ENCODE results near the gene NIPA2. TPM values are rescaled to one million over a fixed set of nuclear protein-coding genes. Genes with fewer than 3 reads are reported as not detected.

Gene NIPA2
- total and polyA plus RNA-seq, 2 of the 8 experiments (the other 6 are each of a cell fraction or from before 2014, with no cell fraction given): 38.5 to 81.7 TPM

- H2AFZ ChIP-seq (ENCODE audit: low read length): no peak overlapping the region
- no peak for DNase-seq (ENCODE audit: low read depth in 1 of 2, low spot score in 2 of 2)
These were observed 705 bp downstream of the NIPA2 start for GRCh38 chr15:22839046-22839695.

More at GRCh38 chr15:22839046-22839695, 705 bp downstream of the NIPA2 start:
- Histone ChIP-seq H3K56ac (replicated peaks; ENCODE audit: insufficient read length, low read depth, low read length) (peak overlapping the region; percentile 86), H2BK120ac (replicated peaks; ENCODE audit: low read depth, low read length) (peak overlapping the region; percentile 72), H3K4me1 (replicated peaks in 1 of 4; ENCODE audit: control insufficient read depth in 3 of 4, insufficient read depth in 4 of 4, low read length in 3 of 4) (peaks cover 0 to 4% (median 2%) of the 10 kb centered on the region in 4 experiments; a peak in 3 of 7 replicates), H4K5ac (ENCODE audit: insufficient read length, low read depth, low read length) (no peak overlapping the region), H2BK12ac (ENCODE audit: low read depth, low read length) (no peak overlapping the region), H3K79me1 (ENCODE audit: low read depth, low read length) (no peaks in the 10 kb centered on the region; the same call in 1 of the 2 replicates), H4K91ac (replicated peaks; ENCODE audit: insufficient read length, low read length) (no peak overlapping the region), H3K18ac (ENCODE audit: extremely low read depth, low read length) (no peak overlapping the region), H2BK15ac (ENCODE audit: low read length) (no peak overlapping the region), H3K9ac (replicated peaks in 1 of 4; ENCODE audit: extremely low read depth in 1 of 4, low read depth in 3 of 4, low read length in 3 of 4) (peak overlapping the region; percentile 85 to 98 (median 94)), H3K23ac (ENCODE audit: insufficient read length) (no peak overlapping the region), H3K4ac (replicated peaks; ENCODE audit: insufficient read length, low read depth, low read length) (no peak overlapping the region), H3K9me3 (ENCODE audit: insufficient read depth in 2 of 2, low read depth in 1 of 2, low read length in 1 of 2) (no peaks in the 10 kb centered on the region), H3K4me3 (ENCODE audit: extremely low read depth in 1 of 4, insufficient read depth in 2 of 4, low read depth in 3 of 4, low read length in 4 of 4) (peak overlapping the region; percentile 68 to 99 (median 96)), H3K27ac (ENCODE audit: low read depth, low read length) (peak overlapping the region; percentile 90), H3K23me2 (ENCODE audit: low read depth, low read length) (0 out of 2 replicates have a peak, but pooled peaks cover 5% of the 10 kb centered on the region), H2BK5ac (ENCODE audit: low read depth, low read length) (peak overlapping the region; percentile 95; the same call in 1 of the 2 replicates), H3K4me2 (ENCODE audit: insufficient read depth in 1 of 2, low read depth in 2 of 2, low read length in 2 of 2) (peak overlapping the region; percentile 82 to 91), H2BK20ac (ENCODE audit: low read length) (0 out of 2 replicates have a peak overlapping the region, but pooled peaks have one; percentile 32), H3K27me3 (replicated peaks in 1 of 4; ENCODE audit: control insufficient read depth in 3 of 4, extremely low read depth in 1 of 4, insufficient read depth in 3 of 4, low read length in 3 of 4) (no peaks in the 10 kb centered on the region; a peak in 1 of 7 replicates), H3K14ac (ENCODE audit: insufficient read length) (no peak overlapping the region), H4K8ac (ENCODE audit: extremely low read depth, insufficient read depth, low read length) (peak overlapping the region; percentile 98; the same call in 1 of the 2 replicates), H3K36me3 (ENCODE audit: control insufficient read depth in 2 of 4, insufficient read depth in 4 of 4, low read length in 3 of 4) (no peaks in the 10 kb centered on the region; a peak in 1 of 8 replicates), H2AK5ac (ENCODE audit: low read depth, low read length) (no peak overlapping the region), H4K20me1 (replicated peaks in 1 of 2; ENCODE audit: control insufficient read depth in 1 of 2, insufficient read depth in 2 of 2, low read length in 2 of 2) (peaks cover 0 to 3% of the 10 kb centered on the region in 2 experiments), H3K79me2 (ENCODE audit: control insufficient read depth in 1 of 2, insufficient read depth in 2 of 2, low read length in 2 of 2) (peaks cover 22 to 54% of the 10 kb centered on the region in 2 experiments)
- no peak for TF ChIP-seq TAF7 (optimal IDR thresholded peaks at IDR 0.05; ENCODE audit: borderline replicate concordance, low read depth, low read length)
- no peak for TF ChIP-seq RAD21 (IDR thresholded peaks at IDR 0.05 in 1 of 2, conservative IDR thresholded peaks at IDR 0.05 in 1 of 2; ENCODE audit: low read depth in 2 of 2, low read length in 2 of 2)
- TF ChIP-seq SUZ12 (IDR thresholded peaks at IDR 0.05; ENCODE audit: low read length): no peak
- no peak for TF ChIP-seq TCF12 (IDR thresholded peaks at IDR 0.05; ENCODE audit: low read depth, low read length)
- TF ChIP-seq BACH1 (IDR thresholded peaks at IDR 0.05; ENCODE audit: low read length): no peak
- TF ChIP-seq SAP30 (IDR thresholded peaks at IDR 0.05; ENCODE audit: insufficient read depth, insufficient replicate concordance, low read length): no peak
- TF ChIP-seq BCL11A (IDR thresholded peaks at IDR 0.05; ENCODE audit: low read depth in 2 of 2, low read length in 2 of 2): no peak
- no peak for TF ChIP-seq CTCF (IDR thresholded peaks at IDR 0.05; ENCODE audit: control extremely low read depth in 1 of 3, insufficient read depth in 1 of 3, low read depth in 1 of 3, low read length in 3 of 3)
- TF ChIP-seq HDAC6 (IDR thresholded peaks at IDR 0.05; ENCODE audit: low read depth, low read length): no peak
- ChIA-PET POLR2A (ENCODE audit: partially characterized antibody) (interaction anchor here (2.2 kb wide), 1 partner anchor 28 kb away, joined by 11 read pairs; no protein-coding TSS in a partner anchor), CTCF (ENCODE audit: partially characterized antibody) (no interaction called here)
- FAIRE-seq: no peak
- WGBS, 2 experiments (ENCODE audit: extremely low coverage in 1 of 2, insufficient coverage in 1 of 2, insufficient read length in 1 of 2, insufficient replicate concordance in 2 of 2, low coverage in 1 of 2, low lambda C conversion rate in 2 of 2, missing lambda C conversion rate in 1 of 2): 9% methylated on average over 16 of the region's 16 CpGs; no CpG with 5 or more reads in 1 of the 2 experiments

Measured in H1 (cell line).